Measurements from ENCODE around the gene LGALS7. TPM values are rescaled to one million over a fixed set of nuclear protein-coding genes. Genes with fewer than 3 reads are reported as not detected.
"Not testable (repeated sequence)": the region's sequence is repeated elsewhere in the genome, so short reads cannot be mapped to it uniquely, and the experiment has no call there.

LGALS7 gene
- total RNA-seq, 1 donor, result not detected

DNA sequence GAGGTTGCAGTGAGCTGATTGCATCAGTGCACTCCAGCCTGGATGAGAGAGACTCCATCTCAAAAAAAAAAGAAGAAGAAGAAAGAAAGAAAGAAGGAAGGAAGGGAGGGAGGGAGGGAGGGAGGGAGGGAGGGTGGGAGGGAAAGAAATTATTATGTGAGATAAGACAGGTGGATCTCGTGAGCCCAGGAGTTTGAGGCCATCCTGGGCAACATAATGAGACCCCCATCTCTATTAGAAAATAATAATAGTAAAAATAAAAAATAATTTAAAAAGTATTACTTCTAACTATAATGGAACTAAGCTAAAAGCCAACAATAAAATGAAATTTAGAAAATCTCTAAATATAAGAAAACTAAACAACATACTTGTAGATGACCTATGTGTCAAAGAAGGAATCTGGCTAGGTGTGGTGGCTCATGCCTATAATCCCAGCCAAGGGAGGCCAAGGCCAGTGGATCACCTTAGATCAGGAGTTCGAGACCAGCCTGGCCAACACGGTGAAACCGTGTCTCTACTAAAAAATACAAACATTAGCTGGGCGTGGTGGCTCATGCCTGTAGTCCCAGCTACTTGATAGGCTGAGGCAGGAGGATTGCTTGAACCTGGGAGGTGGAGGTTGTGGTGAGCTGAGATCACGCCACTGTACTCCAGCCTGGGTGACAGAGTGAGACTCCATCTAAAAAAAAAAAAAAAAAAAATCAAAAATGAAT lies 12.4 kb downstream of the LGALS7 start:
- not testable (repeated sequence) for H2AFZ ChIP-seq (ENCODE audit: low read length); H3K9me3 ChIP-seq (ENCODE audit: low read depth, low read length); H3K36me3 ChIP-seq (ENCODE audit: insufficient read depth, low read length); H3K27ac ChIP-seq (ENCODE audit: low read depth, low read length); H3K4me1 ChIP-seq (ENCODE audit: insufficient read depth, low read length); H3K4me3 ChIP-seq (ENCODE audit: insufficient read depth, low read length); DNase-seq (ENCODE audit: insufficient read length, low spot score, missing footprints); H3K4me2 ChIP-seq (ENCODE audit: insufficient read depth, low read length); H3K27me3 ChIP-seq (ENCODE audit: insufficient read depth, low read length); H3K79me2 ChIP-seq (ENCODE audit: insufficient read depth, low read length); H4K20me1 ChIP-seq (ENCODE audit: insufficient read depth, low read length)

DNA sequence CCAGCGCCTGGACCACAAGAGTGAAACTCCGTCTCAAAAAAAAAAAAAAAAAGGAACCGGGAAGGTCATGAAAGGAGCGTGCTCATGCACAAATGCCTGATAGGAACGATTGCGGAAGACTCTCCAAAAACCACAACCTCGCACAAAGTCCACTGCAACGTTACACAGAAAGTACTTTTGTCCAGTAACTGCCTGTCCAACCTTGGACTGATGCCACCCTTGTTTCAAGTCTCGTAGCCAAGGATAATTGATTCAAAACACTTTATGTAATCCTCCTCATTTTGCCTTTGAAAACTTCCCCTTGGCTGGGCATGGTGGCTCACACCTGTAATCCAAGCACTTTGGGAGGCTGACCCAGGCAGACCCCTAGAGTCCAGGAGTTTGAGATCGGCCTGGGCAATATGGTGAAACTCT lies 13.7 kb downstream of the LGALS7 start:
- no peak overlapping the region for H3K27ac ChIP-seq (ENCODE audit: low read depth, low read length)
- H3K4me1 ChIP-seq (ENCODE audit: insufficient read depth, low read length), result no peaks in the 10 kb centered on the region
- DNase-seq (ENCODE audit: insufficient read length, low spot score, missing footprints), result no peak
- no peaks in the 10 kb centered on the region for H3K36me3 ChIP-seq (ENCODE audit: insufficient read depth, low read length)
- no peaks in the 10 kb centered on the region for H3K79me2 ChIP-seq (ENCODE audit: insufficient read depth, low read length)
- no peak overlapping the region for H3K4me3 ChIP-seq (ENCODE audit: insufficient read depth, low read length)
- H3K9me3 ChIP-seq (ENCODE audit: low read depth, low read length), result no peaks in the 10 kb centered on the region
- no peaks in the 10 kb centered on the region for H4K20me1 ChIP-seq (ENCODE audit: insufficient read depth, low read length)
- TF ChIP-seq, protein P1, sequence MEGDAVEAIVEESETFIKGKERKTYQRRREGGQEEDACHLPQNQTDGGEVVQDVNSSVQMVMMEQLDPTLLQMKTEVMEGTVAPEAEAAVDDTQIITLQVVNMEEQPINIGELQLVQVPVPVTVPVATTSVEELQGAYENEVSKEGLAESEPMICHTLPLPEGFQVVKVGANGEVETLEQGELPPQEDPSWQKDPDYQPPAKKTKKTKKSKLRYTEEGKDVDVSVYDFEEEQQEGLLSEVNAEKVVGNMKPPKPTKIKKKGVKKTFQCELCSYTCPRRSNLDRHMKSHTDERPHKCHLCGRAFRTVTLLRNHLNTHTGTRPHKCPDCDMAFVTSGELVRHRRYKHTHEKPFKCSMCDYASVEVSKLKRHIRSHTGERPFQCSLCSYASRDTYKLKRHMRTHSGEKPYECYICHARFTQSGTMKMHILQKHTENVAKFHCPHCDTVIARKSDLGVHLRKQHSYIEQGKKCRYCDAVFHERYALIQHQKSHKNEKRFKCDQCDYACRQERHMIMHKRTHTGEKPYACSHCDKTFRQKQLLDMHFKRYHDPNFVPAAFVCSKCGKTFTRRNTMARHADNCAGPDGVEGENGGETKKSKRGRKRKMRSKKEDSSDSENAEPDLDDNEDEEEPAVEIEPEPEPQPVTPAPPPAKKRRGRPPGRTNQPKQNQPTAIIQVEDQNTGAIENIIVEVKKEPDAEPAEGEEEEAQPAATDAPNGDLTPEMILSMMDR (IDR thresholded peaks at IDR 0.05; ENCODE audit: extremely low read depth, low read depth, low read length), result no peak
- H2AFZ ChIP-seq (ENCODE audit: low read length), result no peak overlapping the region
- H3K4me2 ChIP-seq (ENCODE audit: insufficient read depth, low read length), result no peak overlapping the region
- H3K27me3 ChIP-seq (ENCODE audit: insufficient read depth, low read length), result no peaks in the 10 kb centered on the region

DNA sequence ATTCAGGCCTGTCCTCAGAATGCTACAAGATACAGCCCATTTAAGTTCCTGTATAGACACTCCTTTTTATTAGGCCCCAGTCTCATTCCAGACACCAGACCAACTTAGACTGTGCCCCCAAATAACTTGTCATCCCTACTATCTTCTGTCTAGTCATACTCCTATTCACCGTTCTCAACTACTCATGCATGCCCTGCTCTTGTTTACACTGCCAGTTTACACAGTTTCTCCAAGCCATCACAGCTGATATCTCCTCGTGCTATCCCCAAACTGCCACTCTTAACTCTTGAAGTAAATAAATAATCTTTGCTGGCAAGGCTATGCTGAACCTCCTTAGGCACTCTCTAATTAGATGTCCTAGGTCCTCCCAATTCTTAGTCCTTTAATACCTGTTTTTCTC lies 19.1 kb downstream of the LGALS7 start:
- not testable (repeated sequence) for H4K20me1 ChIP-seq (ENCODE audit: insufficient read depth, low read length); H3K79me2 ChIP-seq (ENCODE audit: insufficient read depth, low read length); H3K4me1 ChIP-seq (ENCODE audit: insufficient read depth, low read length); H3K4me2 ChIP-seq (ENCODE audit: insufficient read depth, low read length); H3K9me3 ChIP-seq (ENCODE audit: low read depth, low read length); H3K4me3 ChIP-seq (ENCODE audit: insufficient read depth, low read length); H3K36me3 ChIP-seq (ENCODE audit: insufficient read depth, low read length); H3K27me3 ChIP-seq (ENCODE audit: insufficient read depth, low read length); H3K27ac ChIP-seq (ENCODE audit: low read depth, low read length); DNase-seq (ENCODE audit: insufficient read length, low spot score, missing footprints); H2AFZ ChIP-seq (ENCODE audit: low read length)

DNA sequence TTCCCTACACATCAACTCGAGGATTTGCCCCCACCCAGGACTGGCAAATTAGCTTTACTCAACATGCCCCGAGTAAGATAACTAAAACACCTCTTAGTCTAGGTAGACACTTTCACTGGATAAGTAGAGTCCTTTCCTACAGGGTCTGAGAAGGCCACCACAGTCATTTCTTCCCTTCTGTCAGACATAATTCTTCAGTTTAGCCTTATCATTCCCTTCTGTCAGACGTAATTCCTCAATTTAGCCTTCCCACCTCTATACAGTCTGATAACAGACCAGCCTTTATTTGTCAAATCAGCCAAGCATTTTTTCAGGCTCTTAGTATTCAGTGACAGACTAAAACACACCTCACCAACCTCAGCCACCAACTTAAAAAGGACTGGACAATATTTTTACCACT lies 19.5 kb downstream of the LGALS7 start:
- not testable (repeated sequence) for H3K36me3 ChIP-seq (ENCODE audit: insufficient read depth, low read length); H3K27ac ChIP-seq (ENCODE audit: low read depth, low read length); H2AFZ ChIP-seq (ENCODE audit: low read length); DNase-seq (ENCODE audit: insufficient read length, low spot score, missing footprints); H3K4me1 ChIP-seq (ENCODE audit: insufficient read depth, low read length); H3K79me2 ChIP-seq (ENCODE audit: insufficient read depth, low read length); H4K20me1 ChIP-seq (ENCODE audit: insufficient read depth, low read length); H3K4me2 ChIP-seq (ENCODE audit: insufficient read depth, low read length); H3K27me3 ChIP-seq (ENCODE audit: insufficient read depth, low read length); H3K4me3 ChIP-seq (ENCODE audit: insufficient read depth, low read length); H3K9me3 ChIP-seq (ENCODE audit: low read depth, low read length)

DNA sequence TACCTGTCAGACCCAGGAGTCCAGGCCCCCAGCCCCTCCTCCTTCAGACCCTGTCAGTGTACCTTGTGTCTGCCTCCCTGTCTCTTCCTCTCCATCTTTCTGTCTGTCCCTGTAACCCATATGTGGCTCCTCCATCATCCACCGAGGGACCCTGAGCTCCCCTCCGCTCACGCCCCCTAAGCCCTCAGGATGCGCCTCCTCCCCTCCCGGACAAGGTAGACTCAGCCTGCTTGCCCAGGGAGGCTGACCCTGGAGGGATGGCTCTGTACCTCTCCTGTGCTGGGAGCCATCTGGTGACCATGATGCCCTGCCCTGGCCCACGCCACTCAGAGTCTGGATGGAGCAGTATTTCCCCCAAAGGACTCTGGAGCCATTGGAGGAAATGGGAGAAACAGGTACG lies 28.0 kb downstream of the LGALS7 start:
- no peak overlapping the region for H2AFZ ChIP-seq (ENCODE audit: low read length)
- no peak overlapping the region for H3K4me2 ChIP-seq (ENCODE audit: insufficient read depth, low read length)
- H3K4me1 ChIP-seq (ENCODE audit: insufficient read depth, low read length), result no peaks in the 10 kb centered on the region
- no peaks in the 10 kb centered on the region for H3K27me3 ChIP-seq (ENCODE audit: insufficient read depth, low read length)
- H3K9me3 ChIP-seq (ENCODE audit: low read depth, low read length), result no peaks in the 10 kb centered on the region
- no peaks in the 10 kb centered on the region for H3K79me2 ChIP-seq (ENCODE audit: insufficient read depth, low read length)
- no peaks in the 10 kb centered on the region for H4K20me1 ChIP-seq (ENCODE audit: insufficient read depth, low read length)
- peak; percentile 69 for DNase-seq (ENCODE audit: insufficient read length, low spot score, missing footprints)
- no peaks in the 10 kb centered on the region for H3K36me3 ChIP-seq (ENCODE audit: insufficient read depth, low read length)
- no peak overlapping the region for H3K4me3 ChIP-seq (ENCODE audit: insufficient read depth, low read length)
- TF ChIP-seq, protein P1 (IDR thresholded peaks at IDR 0.05; ENCODE audit: extremely low read depth, low read depth, low read length), result no peak
- no peak overlapping the region for H3K27ac ChIP-seq (ENCODE audit: low read depth, low read length)
